GM19193 (cell line): ENCODE data around the gene NT5C.

ENCODE experiments used
- POLR2A ChIP-seq: IDR thresholded peaks from 4 replicates; pipeline ENCODE4 v1.6.1; 2011; ENCODE audit not compliant: insufficient read depth, insufficient read length; ENCODE audit errors: extremely low read depth

The NT5C gene

DNA sequence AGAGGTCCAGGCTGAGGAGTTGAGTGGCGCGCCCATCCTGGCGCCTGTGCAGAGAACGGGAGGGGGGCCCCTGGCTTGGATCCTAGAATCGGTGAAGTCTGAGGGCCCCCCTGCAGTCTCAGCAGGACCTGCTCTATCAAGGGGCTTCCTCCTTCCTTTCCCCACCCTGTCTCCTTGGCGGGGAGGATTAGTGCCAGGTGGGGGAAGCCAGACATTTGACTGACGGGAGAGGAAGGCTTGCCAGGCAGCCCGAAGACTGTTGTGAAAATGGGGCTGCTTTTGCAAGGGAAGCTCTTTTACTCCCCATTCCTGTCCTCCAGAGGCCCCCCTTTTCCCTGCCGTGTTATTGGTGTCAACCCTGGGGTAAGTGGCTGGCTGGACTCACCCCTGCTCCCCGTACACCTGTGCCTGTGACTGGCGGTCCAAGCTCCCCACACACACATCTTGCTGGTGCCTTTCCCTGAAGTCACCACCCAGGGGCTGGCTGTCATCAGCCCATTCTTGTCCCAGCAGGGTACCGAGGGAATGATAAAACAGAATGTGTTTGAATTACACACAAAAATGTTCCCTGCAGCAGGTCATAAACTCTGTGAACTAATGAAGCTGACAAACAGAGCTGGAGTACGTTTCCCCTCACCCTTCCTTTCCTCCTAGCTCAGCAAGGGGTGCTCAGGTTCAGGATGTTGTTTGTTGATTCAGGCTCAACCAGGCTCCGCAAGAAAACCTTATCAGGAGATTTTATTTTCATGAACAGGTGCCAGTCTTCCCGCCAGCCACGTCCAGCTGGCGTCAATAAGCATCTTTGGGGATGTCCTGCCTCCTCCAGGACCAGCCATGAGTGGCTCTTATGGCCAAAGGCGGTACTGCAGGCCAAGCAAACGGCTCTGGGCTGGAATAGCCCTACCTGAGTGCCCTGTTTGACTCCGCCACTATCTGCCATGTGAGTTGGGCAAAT is 26.1 kb downstream of the NT5C start:
- no peak for TF ChIP-seq POLR2A

DNA sequence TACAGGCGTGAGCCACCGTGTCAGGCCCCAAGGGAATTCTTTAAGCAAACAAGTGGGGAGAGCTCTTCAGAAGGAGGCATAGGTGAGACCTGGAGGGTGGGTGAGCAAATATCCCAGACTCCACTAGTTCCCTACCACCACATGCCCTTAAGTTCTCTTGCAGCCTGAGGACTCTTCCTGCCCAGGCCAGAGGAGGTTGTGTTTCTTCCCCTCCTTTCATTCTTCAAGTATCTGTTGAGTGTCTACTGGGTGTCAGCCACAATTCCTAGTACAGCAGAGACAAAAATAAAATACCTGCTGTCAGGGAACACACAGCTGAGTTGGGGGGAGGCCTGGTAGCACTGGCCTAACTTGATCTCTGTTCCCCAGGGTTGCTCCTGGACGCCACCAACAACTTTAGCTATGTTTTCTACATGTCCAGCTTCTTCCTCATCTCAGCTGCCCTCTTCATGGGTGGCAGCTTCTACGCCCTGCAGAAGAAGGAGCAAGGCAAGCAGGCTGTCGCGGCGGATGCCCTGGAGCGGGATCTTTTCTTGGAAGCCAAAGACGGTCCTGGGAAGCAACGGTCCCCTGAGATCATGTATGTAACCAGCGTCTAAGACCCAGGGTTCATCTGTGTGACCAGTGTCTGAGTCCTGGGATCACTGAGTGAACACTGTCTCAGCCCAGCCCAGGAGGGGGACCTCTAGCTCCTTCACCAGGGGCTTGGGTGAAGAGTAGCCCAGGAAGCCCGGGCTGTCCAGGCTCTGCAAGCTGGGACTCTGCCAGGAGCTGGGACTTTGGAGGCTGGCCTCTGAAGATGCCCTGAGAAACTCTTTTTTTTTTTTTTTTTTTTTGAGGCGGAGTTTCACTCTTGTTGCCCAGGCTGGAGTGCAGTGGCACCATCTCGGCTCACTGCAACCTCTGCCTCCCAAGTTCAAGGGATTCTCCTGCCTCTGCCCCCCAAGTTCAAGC is 27.7 kb downstream of the NT5C start:
- no peak for TF ChIP-seq POLR2A

DNA sequence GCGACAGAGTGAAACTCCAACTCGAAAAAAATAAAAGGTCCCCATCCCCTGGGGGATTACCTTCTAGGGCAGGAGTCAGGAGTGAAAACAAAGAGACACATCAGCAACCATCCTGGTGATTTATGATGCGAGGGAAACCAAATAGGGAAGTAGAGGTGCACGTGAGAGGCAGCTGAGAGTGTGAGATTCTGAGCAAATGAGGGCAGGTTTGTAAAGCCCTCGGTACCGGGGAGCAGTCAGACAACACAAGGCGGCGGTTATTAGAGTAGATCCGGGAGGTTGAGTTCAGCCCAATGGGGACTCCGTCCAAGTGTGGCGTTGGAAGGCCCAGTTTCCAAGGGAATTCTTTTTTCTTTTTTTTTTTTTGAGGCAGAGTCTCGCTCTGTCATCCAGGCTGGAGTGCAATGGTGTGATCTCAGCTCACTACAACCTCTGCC is 29.1 kb downstream of the NT5C start:
- TF ChIP-seq POLR2A, result no peak

DNA sequence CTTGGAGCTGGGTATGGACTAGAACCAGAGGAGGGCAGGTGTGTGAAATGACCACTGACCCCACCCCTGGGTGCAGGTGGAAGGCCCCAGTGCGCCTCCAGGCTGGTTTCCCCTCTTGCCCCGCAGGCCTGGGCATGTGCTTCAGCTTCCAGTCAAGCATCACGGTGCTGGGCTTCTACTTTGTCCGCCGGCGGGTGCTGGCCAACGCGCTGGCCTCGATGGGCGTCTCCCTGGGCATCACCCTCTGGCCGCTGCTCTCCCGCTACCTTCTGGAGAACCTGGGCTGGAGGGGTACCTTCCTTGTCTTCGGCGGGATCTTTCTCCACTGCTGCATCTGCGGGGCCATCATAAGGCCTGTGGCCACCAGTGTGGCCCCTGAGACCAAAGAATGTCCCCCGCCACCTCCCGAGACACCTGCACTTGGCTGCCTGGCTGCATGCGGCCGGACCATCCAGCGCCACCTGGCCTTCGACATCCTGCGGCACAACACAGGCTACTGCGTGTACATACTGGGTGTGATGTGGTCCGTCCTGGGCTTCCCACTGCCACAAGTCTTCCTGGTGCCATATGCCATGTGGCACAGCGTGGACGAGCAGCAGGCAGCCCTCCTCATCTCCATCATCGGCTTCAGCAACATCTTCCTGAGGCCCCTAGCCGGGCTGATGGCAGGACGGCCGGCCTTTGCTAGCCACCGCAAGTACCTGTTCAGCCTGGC is 31.5 kb downstream of the NT5C start:
- no peak for TF ChIP-seq POLR2A

DNA sequence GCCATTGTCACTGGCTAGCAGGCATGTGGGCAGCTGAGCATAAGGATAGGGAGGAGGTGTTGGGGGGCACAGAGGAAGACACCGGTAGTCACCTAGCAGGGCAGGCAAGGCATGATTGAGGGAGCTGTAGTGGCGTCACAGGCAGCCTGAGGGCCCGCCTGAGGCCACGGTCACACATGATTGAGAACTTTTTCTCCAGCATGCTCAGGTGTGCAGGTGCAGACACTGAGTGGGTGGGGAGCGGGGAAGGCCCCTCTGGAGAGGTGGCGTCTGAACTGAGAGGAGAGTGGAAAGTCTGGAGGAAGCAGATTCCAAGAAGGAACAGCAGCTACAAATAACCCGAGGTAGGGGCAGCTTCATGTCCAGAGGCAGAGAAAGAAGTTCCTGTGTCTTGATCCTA is 32.7 kb downstream of the NT5C start:
- TF ChIP-seq POLR2A, result no peak

DNA sequence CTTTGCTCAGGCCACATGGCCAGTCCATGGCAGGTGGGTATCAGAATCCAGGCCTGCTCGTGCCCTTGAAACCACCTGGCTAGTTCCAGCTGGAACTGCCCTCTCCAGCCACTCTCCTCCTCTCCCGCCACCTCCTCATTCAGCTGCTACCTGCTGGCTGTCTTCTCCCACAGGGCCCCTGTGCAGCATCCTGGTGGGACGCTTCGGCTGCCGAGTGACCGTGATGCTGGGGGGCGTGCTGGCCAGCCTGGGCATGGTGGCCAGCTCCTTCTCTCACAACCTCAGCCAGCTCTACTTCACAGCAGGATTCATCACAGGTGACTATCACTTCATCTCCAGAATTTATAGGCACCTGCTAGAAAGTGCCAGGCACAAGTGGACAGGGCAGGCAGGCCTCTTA is 33.7 kb downstream of the NT5C start:
- no peak for TF ChIP-seq POLR2A

DNA sequence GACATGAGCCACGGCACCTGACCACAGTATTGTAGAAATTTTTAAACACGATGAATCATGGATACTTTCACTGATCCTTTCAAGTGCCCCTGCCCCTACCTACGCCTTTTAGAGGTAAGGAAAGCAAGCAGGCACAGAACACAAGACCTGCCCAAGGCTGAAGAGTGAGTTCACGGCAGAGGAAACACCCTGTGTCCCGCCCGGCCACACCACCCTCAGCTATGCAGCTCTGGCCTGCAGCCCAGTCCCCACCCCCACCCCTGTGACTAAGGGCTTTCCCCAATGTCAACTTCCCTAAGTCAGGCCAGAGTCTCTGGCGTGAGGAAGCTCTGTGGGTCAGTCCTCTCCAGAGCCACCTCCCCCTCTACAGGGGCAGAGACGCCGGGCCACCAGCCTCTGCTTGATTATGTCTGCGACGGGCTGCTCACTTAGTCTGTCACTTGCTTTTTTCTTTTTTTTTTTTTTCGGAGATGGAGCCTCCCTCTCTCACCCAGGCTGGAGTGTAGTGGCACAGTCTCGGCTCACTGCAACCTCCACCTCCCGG is 35.4 kb downstream of the NT5C start:
- TF ChIP-seq POLR2A, result no peak

DNA sequence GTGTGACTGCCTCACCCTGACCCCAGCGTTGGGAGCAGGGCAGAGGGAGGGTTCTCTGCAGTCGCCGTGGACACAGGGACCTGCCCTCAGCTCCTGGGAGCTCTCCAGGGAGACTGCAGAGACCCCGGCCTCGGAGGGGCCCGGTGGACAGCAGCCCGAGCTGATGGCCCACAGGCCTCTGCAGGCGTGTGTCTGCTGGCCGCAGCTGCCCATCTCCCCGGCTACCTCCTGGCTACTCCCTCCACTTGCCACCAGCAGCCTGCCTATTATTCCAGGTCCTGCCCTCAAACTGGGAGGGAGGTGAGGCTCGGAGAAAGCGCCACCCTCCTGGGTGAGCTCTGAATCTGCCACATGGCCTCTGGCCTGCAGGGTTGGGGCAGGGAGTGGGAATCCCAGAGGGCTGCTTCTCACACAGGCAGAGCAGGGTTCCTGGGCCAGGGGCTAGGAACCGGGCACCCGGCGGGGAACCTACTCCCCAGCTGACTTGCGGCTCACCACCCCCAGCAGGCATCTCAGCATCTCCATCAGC is 36.6 kb downstream of the NT5C start:
- TF ChIP-seq POLR2A, result no peak

DNA sequence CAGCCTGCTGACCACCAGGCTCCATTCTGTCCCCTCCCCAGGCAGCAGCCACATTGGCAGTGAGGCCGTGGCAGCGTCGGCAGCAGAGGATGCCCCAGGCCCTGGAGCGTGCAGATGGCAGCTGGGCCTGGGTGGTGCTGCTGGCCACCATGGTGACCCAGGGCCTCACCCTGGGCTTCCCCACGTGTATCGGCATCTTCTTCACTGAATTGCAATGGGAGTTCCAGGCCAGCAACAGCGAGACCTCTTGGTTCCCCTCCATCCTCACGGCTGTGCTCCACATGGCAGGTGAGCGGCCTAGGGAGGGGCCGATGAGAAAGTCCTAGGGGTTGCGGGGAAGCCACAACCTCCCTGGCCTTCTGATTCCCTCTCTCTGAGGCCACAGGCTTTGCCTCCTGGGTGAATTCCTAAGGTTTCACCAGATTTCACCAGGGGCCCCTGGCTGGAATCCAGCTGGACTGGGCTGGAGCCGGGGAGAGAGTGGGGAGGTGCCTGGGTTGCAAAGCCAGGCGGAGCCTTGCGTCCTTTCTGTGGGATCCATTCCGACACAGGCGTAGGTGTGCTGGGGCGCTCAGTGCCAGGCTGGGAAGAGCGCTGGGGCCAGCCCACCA is 37.9 kb downstream of the NT5C start:
- TF ChIP-seq POLR2A, result no peak

DNA sequence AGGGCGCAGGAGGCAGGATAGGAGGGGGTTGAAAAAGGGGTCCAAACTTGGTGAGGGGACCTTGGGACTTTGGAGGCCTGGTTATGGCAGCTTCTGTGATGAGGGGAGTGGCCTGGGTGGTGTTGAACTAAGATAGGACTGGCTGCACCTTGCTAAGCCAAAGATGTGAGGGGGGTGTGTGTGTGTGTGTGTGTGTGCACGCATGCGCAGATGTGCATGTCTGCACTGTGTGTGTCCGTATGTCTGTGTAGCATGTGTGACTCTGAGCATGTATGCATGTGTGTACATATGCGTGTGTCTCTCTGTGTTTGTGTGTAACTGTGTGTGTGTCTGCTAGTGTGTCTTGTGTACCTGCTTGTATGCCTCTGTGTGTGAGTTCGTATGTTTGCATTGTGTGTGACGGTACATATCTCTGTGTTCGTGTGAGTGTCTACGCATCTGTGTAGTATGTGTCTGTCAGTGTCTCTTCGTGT is 39.7 kb downstream of the NT5C start:
- TF ChIP-seq POLR2A, result no peak

DNA sequence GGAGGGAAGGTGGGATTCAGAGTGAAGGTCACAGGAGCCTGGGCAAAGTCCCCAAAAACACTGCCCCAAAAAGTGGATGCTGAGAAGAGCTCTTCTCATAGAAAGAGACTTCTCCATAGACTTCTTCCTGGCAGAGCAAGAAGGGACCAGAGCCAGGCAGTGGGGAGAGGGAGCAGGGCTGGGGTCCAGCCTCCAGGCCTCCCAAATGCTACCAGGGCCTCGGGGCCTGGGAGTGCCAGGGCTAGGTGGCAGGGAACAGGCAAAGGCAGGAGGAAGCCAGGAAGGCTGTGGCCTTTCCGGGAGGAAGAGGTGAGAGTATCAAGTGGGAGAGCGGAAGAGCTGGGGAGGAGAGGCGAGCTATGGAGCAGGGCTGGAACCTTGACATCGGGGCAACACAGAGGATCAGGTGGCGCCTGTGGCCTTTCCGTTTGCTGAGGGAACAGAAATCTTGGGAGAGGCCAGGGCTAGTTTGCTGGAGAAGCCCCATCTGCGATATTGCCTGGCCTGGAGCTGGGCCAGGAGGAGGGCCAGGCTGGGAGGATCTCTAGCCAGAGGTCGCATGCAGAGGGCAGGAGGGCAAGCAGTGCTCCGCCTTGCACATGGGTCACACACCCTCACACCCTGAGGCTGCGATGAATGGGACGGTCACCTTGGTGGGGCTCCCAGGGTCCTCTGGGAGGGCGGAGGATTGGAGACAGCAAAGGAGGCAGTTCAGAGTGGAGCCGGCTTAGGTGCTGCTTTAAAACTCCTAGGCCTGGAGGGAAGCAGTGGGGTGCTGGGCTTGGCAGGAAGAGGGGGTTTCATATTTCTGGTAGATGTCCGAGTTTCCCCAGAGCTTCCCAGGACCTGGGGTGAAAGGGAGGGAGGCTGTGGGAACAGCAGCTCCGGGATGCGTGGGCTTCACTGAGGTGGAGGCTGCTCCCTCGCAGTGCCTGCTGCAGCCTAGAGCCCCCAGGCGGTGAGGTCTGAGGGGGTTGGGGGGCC is 40.4 kb downstream of the NT5C start:
- no peak for TF ChIP-seq POLR2A

DNA sequence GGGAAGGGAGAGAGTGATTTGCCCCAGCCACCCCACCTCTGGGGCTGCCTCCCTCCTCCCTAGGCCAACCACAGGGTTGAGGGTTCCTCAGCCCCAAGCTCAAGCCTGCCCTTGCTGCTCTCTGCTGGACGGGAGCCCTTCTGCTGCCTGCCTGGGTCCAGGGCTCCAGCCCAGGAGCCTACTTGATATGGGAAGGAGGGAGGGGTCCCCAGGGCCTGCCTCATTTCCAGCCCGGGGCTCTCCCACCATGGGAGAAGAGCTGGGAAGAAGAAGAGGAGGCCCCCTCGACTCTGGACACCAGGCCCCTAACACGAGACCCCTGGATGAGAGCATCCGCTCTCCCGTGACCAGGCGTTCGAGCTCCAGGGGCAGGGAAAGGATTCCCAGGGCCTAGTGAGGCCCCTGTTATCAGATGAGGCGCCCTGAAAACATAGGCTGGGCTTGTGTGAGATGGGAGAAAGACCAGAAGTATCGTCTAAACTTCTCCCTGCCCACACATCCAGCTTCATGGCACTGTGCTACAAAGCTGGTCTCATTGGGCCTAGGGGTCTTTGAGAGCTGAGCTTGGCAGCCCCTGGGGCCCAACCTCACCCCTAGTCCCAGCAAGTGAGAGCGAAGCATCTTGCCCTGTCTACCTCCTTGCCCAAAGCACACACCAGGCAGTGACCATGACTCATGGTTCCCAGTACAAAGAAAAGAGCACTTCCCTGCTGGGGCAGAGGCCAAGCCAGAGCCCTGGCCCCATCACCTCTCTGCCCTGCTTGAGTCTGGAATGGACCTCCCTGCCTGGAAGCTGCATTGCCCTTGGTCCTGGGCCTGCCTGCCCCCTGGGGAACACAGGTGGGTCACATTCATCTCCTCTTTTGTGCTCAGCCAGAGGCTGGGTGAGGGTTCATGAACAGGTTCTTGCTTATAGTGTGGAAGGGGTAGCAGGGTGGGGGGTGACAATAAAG is 42.8 kb downstream of the NT5C start:
- no peak for TF ChIP-seq POLR2A
